A673 (cell line): Measurements from ENCODE around the gene CBR3. TPM values are rescaled to one million over a fixed set of nuclear protein-coding genes. Genes with fewer than 3 reads are reported as not detected.

ENCODE experiments used
- BruUV-seq: library from RNA; stranded (reverse); fragments of 400-500 nt; replicated peaks from 2 replicates; lab custom pipeline; 2021; lab: Mats Ljungman, UMichigan
- CTCF ChIA-PET: fragments of 300-600 bp; sonication (Branson Sonifier 250); formaldehyde crosslinking; loops from one replicate; lab custom pipeline; 2022; ENCODE audit warnings: antibody characterized with exemption; lab: Charles Lee
- POLR2A ChIA-PET: fragments of 300-600 bp; sonication (Branson Sonifier 250); formaldehyde crosslinking; loops from one replicate; lab custom pipeline; 2022; ENCODE audit warnings: antibody characterized with exemption; ENCODE audit not compliant: low non-redundant PET; lab: Charles Lee
- DNase-seq: peaks from one replicate; pipeline ENCODE4 v3.0.0-alpha.2; 2015; ENCODE audit warnings: low spot score
- H3K27ac ChIP-seq: fragments of 200-600 bp; sonication (generic); 2 replicates; pipeline ENCODE4 v1.5.1; 2016; ENCODE audit warnings: mixed run types, low read depth, mild to moderate bottlenecking, mixed read lengths, antibody characterized with exemption, low read length; ENCODE audit not compliant: poor library complexity, severe bottlenecking
- H3K27me3 ChIP-seq: fragments of 200-600 bp; sonication (generic); replicated peaks from 2 replicates; pipeline ENCODE4 v1.6.1; 2017; ENCODE audit warnings: mixed run types, low read depth, mild to moderate bottlenecking, mixed read lengths, antibody characterized with exemption, low read length; ENCODE audit not compliant: insufficient read depth, poor library complexity
- H3K36me3 ChIP-seq: fragments of 200-600 bp; sonication (generic); 2 replicates; pipeline ENCODE4 v1.6.1; 2016; ENCODE audit warnings: mixed run types, mild to moderate bottlenecking, mixed read lengths, antibody characterized with exemption, low read length; ENCODE audit not compliant: insufficient read depth, poor library complexity, severe bottlenecking
- H3K4me1 ChIP-seq: fragments of 200-600 bp; sonication (generic); 2 replicates; pipeline ENCODE4 v1.6.1; 2017; ENCODE audit warnings: mixed run types, mild to moderate bottlenecking, mixed read lengths, antibody characterized with exemption, low read length; ENCODE audit not compliant: insufficient read depth, poor library complexity, severe bottlenecking
- H3K4me3 ChIP-seq: fragments of 200-600 bp; sonication (generic); 2 replicates; pipeline ENCODE4 v1.5.1; 2016; ENCODE audit warnings: low read depth, mixed run types, mild to moderate bottlenecking, mixed read lengths, low read length; ENCODE audit not compliant: poor library complexity, severe bottlenecking
- H3K9me3 ChIP-seq: fragments of 200-600 bp; sonication (generic); 2 replicates; pipeline ENCODE4 v1.6.1; 2016; ENCODE audit warnings: mixed run types, low read depth, mild to moderate bottlenecking, mixed read lengths, antibody characterized with exemption, low read length; ENCODE audit not compliant: poor library complexity, severe bottlenecking
- CTCF ChIP-seq: fragments of 300-800, 200-600 bp; sonication (generic); conservative IDR thresholded peaks from 2 replicates; pipeline ENCODE4 v1.5.1; 2017; ENCODE audit warnings: low read depth, mild to moderate bottlenecking, antibody characterized with exemption, low read length, moderate library complexity, mixed read lengths
- EZH2 ChIP-seq: fragments of 200-600 bp; sonication (generic); IDR thresholded peaks from 2 replicates; pipeline ENCODE4 v1.6.1; 2017; ENCODE audit warnings: borderline replicate concordance, low read depth, mild to moderate bottlenecking, mixed read lengths, antibody characterized with exemption, low read length; ENCODE audit not compliant: poor library complexity, severe bottlenecking
- intact Hi-C: fragments of 100-400 bp; cut with micrococcal nuclease; formaldehyde crosslinking; loops from one replicate; pipeline ENCODE4 v1.10.0; 2022; ENCODE audit not compliant: unreplicated experiment
- total RNA-seq: library from RNA; stranded (reverse); gene quantifications from 2 replicates; pipeline ENCODE4 v1.2.3, GENCODE V29; 2021

Gene CBR3
- total RNA-seq, 1 experiment from 2014 or later, result 12.3 TPM

- TSS peak; percentile 12 for BruUV-seq
- Histone ChIP-seq H3K4me1 (peaks cover 4% of the 10 kb centered on the region), H3K27me3 (no peaks in the 10 kb centered on the region), H3K36me3 (no peaks in the 10 kb centered on the region), H3K4me3 (no peak overlapping the region), H3K9me3 (no peaks in the 10 kb centered on the region), H3K27ac (no peak overlapping the region)
- intact Hi-C loops, result loop anchor here (5.0 kb wide), 2 partner anchors 163 to 228 kb away; partner anchors contain the start of genes CHAF1B and MORC3
- TF ChIP-seq CTCF (no peak), EZH2 (no peak)
- DNase-seq, result no peak
- ChIA-PET POLR2A (interaction anchor here (0.6 kb wide), 1 partner anchor 160 kb away, joined by 3 read pairs; no protein-coding TSS in a partner anchor), CTCF (no interaction called here)
These were observed 24.6 kb downstream of the CBR3 start for GRCh38 chr21:36159356-36159921.

- no peak overlapping the region for H3K4me3 ChIP-seq
- ChIA-PET POLR2A (no interaction called here), CTCF (no interaction called here)
- peaks cover 4% of the 10 kb centered on the region for H3K4me1 ChIP-seq
- no peaks in the 10 kb centered on the region for H3K36me3 ChIP-seq
- TF ChIP-seq CTCF, result no peak
- no peak for TF ChIP-seq EZH2
- no peak for DNase-seq
- H3K27ac ChIP-seq, result no peak overlapping the region
- H3K27me3 ChIP-seq, result no peaks in the 10 kb centered on the region
- intact Hi-C loops, result no loop called here
- H3K9me3 ChIP-seq, result no peaks in the 10 kb centered on the region
- no TSS peak for BruUV-seq
These were observed 25.9 kb downstream of the CBR3 start for GRCh38 chr21:36160850-36161178.

- no peaks in the 10 kb centered on the region for H3K27me3 ChIP-seq
- H3K36me3 ChIP-seq, result no peaks in the 10 kb centered on the region
- no peaks in the 10 kb centered on the region for H3K9me3 ChIP-seq
- ChIA-PET POLR2A (no interaction called here), CTCF (no interaction called here)
- TF ChIP-seq EZH2 (no peak), CTCF (no peak)
- no peak overlapping the region for H3K4me3 ChIP-seq
- peaks cover 4% of the 10 kb centered on the region for H3K4me1 ChIP-seq
- H3K27ac ChIP-seq, result no peak overlapping the region
- intact Hi-C loops, result no loop called here
- DNase-seq, result no peak
- BruUV-seq, result no TSS peak
These were observed 27.8 kb downstream of the CBR3 start for GRCh38 chr21:36162631-36163030.
